IPS-NIHi11 (cell line): ENCODE measurements around the gene RUFY1.
"Not testable (repeated sequence)": the region's sequence is repeated elsewhere in the genome, so short reads cannot be mapped to it uniquely, and the experiment has no call there.

Source experiments
- DNase-seq: peaks from one replicate; pipeline ENCODE4 v3.0.0; 2012; ENCODE audit warnings: mixed read lengths, low spot score

Gene RUFY1

DNA sequence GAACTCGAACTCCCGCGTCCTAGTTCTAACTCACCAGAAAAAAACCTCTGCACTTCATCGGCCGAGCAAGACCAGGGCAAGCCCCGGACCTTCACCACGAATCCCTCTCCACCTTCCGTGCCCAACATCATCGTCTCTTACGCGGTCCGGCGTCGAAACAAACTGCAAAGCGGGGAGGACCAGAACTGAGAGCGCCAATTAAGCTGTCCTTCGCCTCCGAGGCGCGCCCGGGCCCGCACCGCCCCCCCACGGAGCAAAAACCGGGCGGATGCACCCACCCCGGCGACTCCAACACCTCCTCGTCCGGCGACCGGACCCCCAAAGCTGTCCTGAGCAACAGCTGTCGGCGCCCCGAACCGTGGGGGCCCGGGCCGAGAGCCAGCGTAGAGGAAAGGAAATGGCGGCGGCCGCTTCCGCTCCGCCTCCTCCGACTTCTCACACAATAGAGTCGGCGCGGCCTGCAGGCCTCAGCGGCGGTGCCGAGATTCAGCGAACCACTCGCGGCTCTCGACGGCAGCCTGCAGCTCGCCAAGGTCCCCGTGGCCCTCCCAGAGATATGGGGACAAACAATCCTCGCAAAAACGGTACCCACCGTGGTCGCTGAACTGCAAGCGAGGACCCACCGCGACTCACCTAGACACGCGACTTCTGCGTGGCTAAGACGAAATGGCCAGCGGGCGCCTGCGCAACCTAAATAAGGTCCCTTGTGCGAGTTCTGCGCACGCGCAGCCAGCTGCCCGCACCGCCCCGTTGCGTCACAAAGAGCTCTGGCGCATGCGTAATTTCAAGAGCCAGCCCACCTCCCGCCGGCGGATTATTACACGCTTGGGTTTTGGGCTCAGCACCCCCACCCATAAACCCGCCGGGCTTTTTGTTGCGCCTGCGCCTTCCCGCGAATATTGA is 72.9 kb downstream of the RUFY1 start, which contains the start of gene HNRNPH1:
Gene HNRNPH1 (minus strand): TSS at position 669 of the 903 bp plus-strand sequence. CDS start 538 bp downstream, at position 131.
- DNase-seq = peak; percentile 99

DNA sequence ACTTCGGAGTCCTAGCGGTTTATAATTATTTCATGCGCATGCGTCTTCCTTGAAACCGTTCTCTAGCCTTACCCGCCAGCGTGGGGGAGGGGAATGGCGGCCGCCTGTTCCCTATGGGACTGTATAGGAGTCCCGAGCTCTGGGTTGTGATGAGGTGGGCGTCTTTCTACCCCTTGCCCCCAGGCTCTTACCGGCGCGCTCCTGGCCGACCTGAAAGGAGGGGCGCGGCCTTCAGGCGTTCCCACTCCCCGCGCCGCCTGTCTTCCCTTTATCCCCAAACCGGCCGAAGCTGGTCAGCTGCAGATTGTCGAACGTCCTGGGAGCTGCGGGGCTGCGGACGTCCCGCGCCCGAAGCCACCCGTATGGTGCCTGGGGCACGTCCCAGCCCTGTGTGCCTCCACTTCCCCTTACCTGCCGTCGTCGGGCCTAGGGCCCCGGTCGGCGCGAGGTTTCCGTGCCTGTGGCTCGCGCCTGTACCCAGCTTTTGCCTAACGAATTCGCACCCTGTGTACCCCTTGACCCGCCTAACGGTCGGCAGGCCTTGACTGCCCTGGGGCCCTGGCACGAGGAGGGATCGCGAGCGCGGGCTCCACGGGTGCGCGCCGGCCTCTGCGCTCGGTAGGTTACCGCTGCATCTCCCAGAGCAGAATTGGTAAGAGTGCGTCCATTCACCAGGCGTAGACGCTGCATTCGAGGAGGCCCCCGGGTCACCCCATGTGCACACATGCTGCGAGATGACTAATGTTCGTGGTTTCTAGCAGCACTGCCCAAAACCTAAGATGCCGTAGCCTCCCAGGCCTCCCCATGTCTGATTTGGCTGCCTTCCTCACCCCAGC is 73.8 kb downstream of the RUFY1 start:
- DNase-seq = no peak

DNA sequence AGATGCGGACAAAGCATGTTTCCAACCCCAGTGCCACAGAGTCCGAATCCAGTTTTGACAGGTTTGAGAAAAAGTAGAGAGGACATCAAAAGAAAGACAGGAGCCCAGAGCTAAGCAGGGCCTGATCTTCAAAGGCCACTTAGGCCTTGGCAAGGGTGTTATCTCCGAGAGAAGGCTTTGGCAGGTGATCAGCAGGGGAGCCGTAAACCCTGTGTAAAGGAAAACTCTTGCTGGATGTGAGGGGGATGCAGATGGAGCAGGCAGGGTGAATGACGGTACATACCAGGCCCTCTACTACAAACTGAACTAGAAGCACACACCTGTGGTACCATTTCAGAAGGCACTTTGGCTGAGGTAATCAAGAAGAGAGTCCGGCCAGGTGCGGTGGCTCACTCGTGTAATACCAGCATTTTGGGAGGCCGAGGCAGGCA is 74.5 kb downstream of the RUFY1 start:
- no peak for DNase-seq

DNA sequence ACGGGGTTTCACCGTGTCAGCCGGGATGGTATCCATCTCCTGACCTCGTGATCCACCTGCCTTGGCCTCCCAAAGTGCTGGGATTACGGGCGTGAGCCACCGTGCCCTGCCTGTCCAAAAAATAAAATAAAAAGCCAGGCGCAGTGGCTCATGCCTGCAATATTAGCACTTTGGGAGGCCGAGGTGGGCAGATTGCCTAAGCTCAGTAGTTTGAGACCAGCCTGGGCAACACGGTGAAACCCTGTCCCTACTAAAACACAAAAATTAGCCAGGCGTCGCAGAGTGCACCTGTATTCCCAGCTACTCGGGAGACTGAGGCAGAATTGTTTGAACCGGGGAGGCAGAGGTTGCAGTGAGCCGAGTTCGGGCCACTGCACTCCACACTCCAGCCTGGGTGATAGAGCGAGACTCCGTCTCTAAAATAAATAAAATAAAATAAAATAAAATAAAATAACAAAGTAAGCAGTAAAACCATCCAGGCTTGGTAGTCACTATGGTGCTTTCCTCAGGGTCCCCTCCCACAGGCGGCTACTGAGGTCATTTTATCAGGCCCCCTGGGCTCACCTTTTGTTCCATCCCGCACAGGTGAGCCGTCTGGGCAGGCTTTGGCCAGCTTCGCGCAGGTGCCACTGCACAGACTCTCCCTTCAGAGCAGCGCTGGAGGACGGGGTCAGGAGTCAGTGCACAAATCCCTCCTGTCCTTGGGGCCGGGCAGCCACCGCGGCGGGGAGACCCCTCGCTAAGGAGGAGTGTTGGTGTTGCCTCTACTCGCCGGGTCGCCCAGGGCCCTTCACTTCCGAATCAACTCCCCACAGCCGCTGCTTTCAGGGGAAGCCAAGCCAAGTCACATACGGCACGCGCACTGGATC is 83.4 kb downstream of the RUFY1 start:
- not testable (repeated sequence) for DNase-seq

DNA sequence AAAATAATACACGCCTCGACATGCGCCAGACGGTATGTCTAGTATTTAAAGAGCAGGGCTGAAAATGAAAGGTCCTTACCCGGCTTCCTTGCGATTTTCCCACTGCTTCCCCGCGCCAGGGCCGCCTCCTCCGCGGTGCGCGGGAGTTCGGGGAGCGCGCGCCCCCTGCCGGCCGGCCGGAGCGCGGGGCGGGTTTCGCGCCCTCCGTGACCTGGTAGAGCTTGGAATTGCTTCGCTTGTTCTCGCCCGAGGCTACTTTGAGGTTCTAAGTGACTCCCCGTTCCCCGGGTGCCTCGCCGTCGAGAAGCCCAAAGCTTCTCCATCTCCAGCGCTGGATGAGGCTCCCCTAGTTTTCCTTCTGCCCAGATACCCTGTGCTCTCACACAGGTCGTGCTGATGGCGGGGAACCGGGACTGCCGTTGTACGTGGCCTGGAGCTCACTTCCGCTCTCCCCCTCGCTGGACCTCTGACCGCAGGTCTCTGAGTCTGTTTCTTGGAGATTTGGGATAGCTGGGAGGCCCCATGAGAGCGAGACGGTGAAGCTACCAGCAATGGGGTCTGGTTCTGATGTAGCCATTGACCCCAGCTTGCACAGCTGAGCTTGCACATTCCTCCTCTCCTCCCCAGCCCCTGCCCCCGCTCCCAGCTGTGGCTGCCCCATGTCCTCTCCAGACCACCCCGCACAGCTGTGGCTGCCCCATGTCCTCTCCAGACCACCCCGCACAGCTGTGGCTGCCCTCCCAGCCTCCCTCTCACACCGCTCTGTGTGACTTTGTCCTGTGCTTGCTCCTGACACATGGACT is 84.2 kb downstream of the RUFY1 start:
- DNase-seq = not testable (repeated sequence)

DNA sequence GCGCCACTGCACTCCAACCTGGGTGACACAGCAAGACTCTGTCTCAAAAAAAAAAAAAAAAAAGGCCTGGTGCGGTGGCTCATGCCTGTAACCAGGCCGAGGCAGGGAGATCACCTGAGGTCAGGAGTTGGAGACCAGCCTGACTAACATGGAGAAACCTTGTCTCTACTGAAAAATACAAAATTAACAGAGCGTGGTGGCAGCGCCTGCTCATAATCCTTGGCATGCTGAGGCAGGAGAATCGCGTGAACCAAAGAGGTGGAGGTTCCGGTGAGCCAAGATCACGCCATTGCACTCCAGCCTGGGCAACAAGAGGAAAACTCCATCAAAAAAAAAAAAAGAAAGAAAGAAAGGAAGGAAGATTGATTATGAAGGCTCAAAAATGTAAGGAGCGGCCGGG is 88.9 kb downstream of the RUFY1 start:
- DNase-seq = not testable (repeated sequence)

DNA sequence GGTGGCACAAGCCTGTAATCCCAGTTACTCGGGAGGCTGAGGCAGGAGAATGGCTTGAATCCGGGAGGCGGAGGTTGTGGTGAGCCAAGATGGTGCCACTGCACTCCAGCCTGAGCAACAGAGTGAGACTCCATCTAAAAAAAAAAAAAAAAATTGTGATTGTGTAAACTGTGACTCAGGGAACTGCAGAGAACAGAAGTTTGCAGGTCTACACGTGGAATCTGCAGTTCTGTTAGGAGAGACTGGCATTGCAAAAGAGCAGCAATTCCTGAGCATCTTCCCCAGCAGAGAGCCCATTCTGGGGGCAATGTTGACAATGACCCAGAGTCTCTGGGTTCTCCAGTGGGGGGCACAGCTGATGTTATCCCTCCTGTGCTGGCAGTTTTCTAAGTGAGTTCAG is 91.4 kb downstream of the RUFY1 start:
- DNase-seq = not testable (repeated sequence)

DNA sequence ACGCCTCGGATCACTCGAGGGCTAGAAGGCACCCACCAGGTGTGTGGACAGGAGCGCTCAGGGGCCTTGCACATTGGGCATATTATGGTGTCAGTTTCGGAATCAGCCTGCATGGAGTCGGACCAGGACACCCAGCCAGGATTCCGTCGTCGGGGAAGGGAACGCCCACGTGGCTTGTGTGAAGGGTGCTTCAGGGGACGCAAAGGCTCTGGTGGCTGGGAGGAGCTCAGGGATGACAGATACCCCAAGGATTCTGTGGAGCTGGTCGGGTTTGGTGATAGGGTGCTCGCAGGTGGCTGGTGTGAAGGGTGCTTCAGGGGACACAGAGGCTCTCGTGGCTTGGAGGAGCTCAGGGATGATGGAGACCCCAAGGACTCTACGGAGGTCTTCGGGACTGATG is 92.3 kb downstream of the RUFY1 start:
- DNase-seq = not testable (repeated sequence)

DNA sequence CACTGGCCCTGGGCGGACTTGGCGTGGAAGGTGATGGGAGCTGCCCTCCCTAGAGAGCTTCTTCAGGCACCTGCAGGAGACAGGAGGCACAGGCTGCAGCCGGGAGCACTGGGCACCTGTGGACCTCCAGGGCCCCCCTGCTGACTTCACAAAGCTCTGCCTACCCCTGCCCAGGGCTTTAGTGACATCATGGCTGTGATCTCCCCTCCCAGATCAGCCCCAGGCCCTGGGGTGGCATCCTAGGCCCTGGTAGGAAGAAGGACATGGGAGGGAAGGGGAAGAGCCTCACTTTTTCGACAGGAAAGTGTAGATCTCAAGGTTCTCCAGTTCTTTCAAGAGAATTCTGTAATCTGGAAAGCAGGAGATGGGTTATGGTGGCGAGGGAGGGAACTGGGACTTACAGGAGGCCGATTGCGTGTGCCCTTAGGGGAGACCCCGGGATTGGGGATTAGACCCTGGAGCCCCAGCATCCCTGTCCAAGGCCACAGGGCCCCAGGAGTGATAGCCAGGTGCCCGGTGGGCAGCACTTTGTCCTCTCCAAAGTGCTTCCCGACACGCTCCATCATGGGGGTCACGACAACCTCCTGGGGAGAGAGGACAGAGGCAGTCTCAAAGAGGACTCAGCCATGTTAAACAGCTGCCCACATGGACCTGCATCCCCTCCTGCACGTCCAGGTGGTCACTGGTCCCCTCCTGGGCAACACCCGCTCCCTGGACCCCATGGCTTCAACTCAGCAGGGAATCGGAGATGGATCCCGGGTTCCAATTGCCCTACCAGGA is 93.0 kb downstream of the RUFY1 start:
- not testable (repeated sequence) for DNase-seq

DNA sequence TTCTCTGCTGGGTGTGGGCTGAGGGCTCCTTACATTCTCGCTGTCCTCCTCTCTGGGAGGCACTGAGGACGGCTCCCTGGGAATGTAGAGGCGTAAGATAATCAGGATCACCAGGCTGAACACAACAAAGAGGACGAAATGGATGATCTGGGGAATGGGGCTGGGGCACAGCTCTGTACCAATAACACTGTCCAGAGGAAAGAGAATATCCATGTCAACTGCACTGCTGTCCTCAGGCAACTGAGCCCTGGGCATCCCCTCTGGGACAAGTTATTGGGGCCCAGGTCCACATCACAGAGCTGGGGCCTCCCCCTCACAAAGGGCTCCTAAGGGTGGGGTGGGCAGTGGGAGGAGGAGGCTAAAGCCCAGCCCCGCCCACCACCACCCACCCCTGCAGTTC is 94.4 kb downstream of the RUFY1 start:
- DNase-seq = not testable (repeated sequence)

DNA sequence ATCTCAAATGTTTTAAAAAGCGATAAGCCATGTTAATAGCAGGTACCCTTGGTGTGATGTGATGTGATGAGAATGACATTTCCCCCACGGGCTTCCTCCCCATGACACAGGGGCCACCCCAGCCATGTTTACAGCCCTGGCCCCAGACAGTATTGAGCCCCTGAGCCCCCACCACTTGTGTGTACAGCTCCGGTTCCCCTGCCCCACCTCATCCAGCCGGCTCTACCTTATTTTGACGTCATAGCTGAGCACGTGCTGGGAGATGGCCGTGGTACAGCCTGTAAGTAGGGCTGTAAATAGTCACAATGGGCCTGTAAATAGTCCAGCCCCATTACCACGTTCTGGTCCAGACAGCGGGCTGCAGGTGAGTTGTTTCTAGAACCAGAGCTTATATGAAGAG is 98.1 kb downstream of the RUFY1 start:
- no peak for DNase-seq

DNA sequence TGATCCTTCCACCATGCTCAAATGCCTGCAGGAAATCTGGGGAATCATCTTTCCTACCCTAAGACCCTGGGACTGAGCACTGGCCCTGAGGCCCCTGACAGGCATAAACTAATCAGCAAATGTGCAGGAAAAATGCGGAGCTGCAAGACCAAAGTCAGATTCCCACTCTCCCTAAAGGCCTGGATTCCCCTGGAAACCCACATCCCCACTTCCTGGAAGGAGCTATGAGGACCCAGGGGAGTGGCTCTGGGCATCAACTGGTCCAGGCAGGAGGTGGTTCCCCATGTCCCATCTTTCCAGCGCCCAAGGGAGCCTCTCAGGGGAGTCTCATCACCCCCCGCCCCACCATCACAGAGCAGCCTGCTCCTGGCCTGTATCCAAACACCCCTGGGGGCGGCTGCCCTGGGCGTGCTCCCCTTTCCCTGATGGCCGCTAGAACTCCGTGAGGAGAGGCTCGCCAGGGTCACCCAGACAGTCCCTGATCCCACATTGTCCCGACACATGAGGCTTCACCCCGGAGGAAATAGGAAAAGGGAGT is 98.9 kb downstream of the RUFY1 start:
- DNase-seq = not testable (repeated sequence)

DNA sequence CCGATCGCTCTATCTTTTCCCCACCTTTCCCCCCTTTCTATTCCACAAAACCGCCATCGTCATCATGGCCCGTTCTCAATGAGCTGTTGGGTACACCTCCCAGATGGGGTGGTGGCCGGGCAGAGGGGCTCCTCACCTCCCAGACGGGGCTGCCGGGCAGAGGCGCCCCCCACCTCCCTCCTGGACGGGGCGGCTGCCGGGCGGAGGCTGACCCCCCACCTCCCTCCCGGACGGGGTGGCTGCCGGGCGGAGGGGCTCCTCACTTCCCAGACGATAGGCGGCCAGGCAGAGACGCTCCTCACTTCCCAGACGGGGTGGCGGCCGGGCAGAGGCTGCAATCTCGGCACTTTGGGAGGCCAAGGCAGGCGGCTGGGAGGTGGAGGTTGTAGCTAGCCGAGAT is 99.9 kb downstream of the RUFY1 start:
- not testable (repeated sequence) for DNase-seq

DNA sequence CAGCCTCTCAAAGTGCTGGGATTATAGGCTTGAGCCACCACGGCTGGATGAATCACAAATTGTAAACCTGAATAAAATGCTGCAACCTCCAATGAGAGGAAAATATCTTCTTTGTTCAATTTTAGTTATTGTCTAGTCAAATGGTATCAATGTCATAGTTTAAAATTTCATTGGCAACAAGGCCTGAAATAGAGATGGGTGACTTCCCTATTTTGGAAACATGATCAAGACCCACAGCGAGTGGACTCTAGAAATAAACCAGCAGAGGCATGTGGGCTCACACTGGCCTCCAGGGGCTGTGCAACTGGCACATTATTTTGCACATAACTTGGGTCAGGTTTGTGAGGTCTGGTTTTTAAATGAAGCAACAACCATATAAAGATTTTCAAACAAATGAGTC is 102.8 kb downstream of the RUFY1 start:
- not testable (repeated sequence) for DNase-seq

DNA sequence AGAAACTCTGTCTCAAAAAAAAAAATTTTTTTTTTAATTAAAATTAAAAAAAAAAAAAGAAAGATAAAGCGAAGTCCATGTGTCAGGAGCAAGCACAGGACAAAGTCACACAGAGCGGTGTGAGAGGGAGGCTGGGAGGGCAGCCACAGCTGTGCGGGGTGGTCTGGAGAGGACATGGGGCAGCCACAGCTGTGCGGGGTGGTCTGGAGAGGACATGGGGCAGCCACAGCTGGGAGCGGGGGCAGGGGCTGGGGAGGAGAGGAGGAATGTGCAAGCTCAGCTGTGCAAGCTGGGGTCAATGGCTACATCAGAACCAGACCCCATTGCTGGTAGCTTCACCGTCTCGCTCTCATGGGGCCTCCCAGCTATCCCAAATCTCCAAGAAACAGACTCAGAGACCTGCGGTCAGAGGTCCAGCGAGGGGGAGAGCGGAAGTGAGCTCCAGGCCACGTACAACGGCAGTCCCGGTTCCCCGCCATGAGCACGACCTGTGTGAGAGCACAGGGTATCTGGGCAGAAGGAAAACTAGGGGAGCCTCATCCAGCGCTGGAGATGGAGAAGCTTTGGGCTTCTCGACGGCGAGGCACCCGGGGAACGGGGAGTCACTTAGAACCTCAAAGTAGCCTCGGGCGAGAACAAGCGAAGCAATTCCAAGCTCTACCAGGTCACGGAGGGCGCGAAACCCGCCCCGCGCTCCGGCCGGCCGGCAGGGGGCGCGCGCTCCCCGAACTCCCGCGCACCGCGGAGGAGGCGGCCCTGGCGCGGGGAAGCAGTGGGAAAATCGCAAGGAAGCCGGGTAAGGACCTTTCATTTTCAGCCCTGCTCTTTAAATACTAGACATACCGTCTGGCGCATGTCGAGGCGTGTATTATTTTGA is 107.2 kb downstream of the RUFY1 start:
- DNase-seq = not testable (repeated sequence)

DNA sequence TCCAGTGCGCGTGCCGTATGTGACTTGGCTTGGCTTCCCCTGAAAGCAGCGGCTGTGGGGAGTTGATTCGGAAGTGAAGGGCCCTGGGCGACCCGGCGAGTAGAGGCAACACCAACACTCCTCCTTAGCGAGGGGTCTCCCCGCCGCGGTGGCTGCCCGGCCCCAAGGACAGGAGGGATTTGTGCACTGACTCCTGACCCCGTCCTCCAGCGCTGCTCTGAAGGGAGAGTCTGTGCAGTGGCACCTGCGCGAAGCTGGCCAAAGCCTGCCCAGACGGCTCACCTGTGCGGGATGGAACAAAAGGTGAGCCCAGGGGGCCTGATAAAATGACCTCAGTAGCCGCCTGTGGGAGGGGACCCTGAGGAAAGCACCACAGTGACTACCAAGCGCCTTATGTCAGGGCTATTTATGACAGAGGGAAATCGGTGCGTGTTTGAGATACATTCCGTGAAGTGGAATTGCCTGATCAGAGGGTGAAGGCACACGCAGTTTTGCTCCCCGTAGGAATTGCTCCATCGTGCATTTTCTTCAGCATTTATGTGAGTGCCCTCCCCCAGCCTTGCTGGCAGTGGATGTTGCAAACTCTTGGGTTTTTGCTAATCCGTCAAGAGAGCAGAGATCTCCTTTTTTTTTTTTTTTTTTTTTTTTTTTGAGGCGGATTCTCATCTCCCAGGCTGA is 108.0 kb downstream of the RUFY1 start:
- DNase-seq = not testable (repeated sequence)
